ENCODE measurements around the gene SYNE3. TPM values are rescaled to one million over a fixed set of nuclear protein-coding genes. Genes with fewer than 3 reads are reported as not detected.

SYNE3 gene
- total and polyA plus RNA-seq, 9 of the 15 experiments (the other 6 are each of a cell fraction or from before 2014, with no cell fraction given) = 0.04 to 3.1 (median 0.55) TPM

DNA sequence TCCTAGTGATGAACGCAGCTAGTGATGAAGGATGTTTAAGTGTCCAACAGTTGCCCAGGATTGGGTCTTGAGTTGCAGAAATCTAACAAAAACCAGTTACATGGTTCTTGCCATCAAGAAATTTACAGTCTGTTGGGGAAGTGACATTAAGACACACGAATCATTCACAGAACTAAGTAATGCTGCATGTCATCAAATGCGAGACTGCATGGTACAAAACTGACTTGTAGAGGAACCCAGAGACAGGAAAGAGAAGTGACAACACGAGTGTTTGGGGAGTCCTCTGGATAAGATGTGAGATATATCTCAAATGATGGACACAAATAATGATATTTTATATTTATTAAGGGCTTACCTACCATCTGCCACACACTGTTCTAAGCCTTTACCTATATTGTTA, 6.1 kb upstream of the SYNE3 start:
- 56% methylated on average over 4 of the region's 4 CpGs for WGBS (ENCODE audit: insufficient coverage, low coverage, missing lambda C conversion rate)
- in situ Hi-C loops (cut with MboI) = no loop called here
- DNase-seq (ENCODE audit: extremely low read depth in 1 of 4, low spot score in 3 of 4) = no peak
- intact Hi-C loops (cut with micrococcal nuclease) = no loop called here
- Histone ChIP-seq H3K9me3 (replicated peaks; ENCODE audit: control insufficient read depth, insufficient read depth, low read depth, low read length) (no peaks in the 10 kb centered on the region), H3K9ac (ENCODE audit: insufficient read depth in 1 of 2, low read depth in 2 of 2, low read length in 2 of 2) (peak overlapping the region in 1 of 2 experiments; percentile 51; a peak in 1 of 4 replicates), H3K4me2 (ENCODE audit: insufficient read depth, low read length) (peak overlapping the region; percentile 74; the same call in 1 of the 2 replicates), H3K4me3 (no peak overlapping the region), H3K4me1 (replicated peaks in 1 of 2; ENCODE audit: control insufficient read depth in 2 of 2, insufficient read depth in 2 of 2, low read length in 2 of 2) (peaks cover 0 to 51% of the 10 kb centered on the region in 2 experiments; a peak in 3 of 5 replicates), H3K27ac (ENCODE audit: extremely low read depth, low read depth, low read length) (no peak overlapping the region; the same call in 2 of the 3 replicates), H4K20me1 (replicated peaks; ENCODE audit: control insufficient read depth, insufficient read depth, low read length) (no peaks in the 10 kb centered on the region), H3K36me3 (ENCODE audit: control insufficient read depth, insufficient read depth, low read length) (no peaks in the 10 kb centered on the region), H2AFZ (ENCODE audit: low read depth, low read length) (no peak overlapping the region), H3K79me2 (ENCODE audit: control insufficient read depth, insufficient read depth, low read length) (no peaks in the 10 kb centered on the region), H3K9me1 (ENCODE audit: control insufficient read depth, insufficient read depth, low read length) (no peaks in the 10 kb centered on the region), H3K27me3 (ENCODE audit: control insufficient read depth in 2 of 2, insufficient read depth in 2 of 2, low read length in 2 of 2) (no peaks in the 10 kb centered on the region)
- BruUV-seq (replicated peaks) = no TSS peak
- ATAC-seq = no peak
- CTCF ChIA-PET (ENCODE audit: low intra/inter-chr PET ratio) = no interaction called here
- FAIRE-seq = no peak
- TF ChIP-seq ARNT (IDR thresholded peaks at IDR 0.05) = no peak
- POLR2A ChIA-PET = interaction anchor here (1.0 to 2.2 kb wide), 5 partner anchors 9 to 54 kb away, joined by 3 to 11 read pairs (median 3); partner anchors contain the start of gene GLRX5

DNA sequence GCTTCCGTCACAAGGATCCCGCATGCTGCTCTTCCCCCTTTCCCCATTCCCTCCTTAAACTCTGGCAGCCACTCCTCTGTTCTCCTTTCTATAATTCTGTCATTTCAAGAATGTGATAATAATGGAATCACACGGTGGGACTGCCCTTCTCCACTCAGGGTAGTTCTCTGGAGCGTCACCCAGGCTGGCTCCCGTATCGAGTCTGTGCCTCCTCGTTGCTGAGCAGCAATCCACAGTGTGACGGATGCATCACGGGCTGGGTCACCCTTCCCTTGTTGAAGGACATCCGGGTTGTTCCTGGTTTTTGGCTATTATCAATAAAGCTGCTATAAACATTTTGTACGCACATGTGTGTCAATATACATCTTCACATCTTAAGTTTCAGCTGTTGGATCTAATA, 5.7 kb upstream of the SYNE3 start:
- H4K20me1 ChIP-seq (replicated peaks; ENCODE audit: control insufficient read depth, insufficient read depth, low read length) = no peaks in the 10 kb centered on the region
- ATAC-seq (no peak), FAIRE-seq (no peak), DNase-seq (ENCODE audit: extremely low read depth in 1 of 4, low spot score in 3 of 4) (no peak)
- H3K9me3 ChIP-seq (replicated peaks; ENCODE audit: control insufficient read depth, insufficient read depth, low read depth, low read length) = no peaks in the 10 kb centered on the region
- no peaks in the 10 kb centered on the region for H3K36me3 ChIP-seq (ENCODE audit: control insufficient read depth, insufficient read depth, low read length)
- H2AFZ ChIP-seq (ENCODE audit: low read depth, low read length) = no peak overlapping the region
- no peak overlapping the region for H3K9ac ChIP-seq (ENCODE audit: insufficient read depth in 1 of 2, low read depth in 2 of 2, low read length in 2 of 2)
- TF ChIP-seq TCFL5 (CRISPR knock-in tag; conservative IDR thresholded peaks at IDR 0.05) (no peak), ZNF717 (CRISPR knock-in tag; IDR thresholded peaks at IDR 0.05) (no peak), RNF2 (IDR thresholded peaks at IDR 0.05) (no peak)
- H3K4me2 ChIP-seq (ENCODE audit: insufficient read depth, low read length) = no peak overlapping the region
- no peaks in the 10 kb centered on the region for H3K9me1 ChIP-seq (ENCODE audit: control insufficient read depth, insufficient read depth, low read length)
- H3K27ac ChIP-seq (ENCODE audit: extremely low read depth, low read depth, low read length) = no peak overlapping the region
- 69% methylated on average over 10 of the region's 11 CpGs for WGBS (ENCODE audit: insufficient coverage, low coverage, missing lambda C conversion rate)
- in situ Hi-C loops (cut with MboI) = no loop called here
- no peaks in the 10 kb centered on the region for H3K79me2 ChIP-seq (ENCODE audit: control insufficient read depth, insufficient read depth, low read length)
- no peak overlapping the region for H3K4me3 ChIP-seq
- H3K4me1 ChIP-seq (replicated peaks in 1 of 2; ENCODE audit: control insufficient read depth in 2 of 2, insufficient read depth in 2 of 2, low read length in 2 of 2) = peaks cover 3 to 54% of the 10 kb centered on the region in 2 experiments
- no TSS peak for BruUV-seq (replicated peaks)
- POLR2A ChIA-PET = interaction anchor here (0.5 to 2.2 kb wide), 4 partner anchors 9 to 106 kb away, joined by 3 to 8 read pairs (median 3); no protein-coding TSS in a partner anchor
- CTCF ChIA-PET (ENCODE audit: low intra/inter-chr PET ratio) = no interaction called here
- intact Hi-C loops (cut with micrococcal nuclease) = no loop called here
- no peaks in the 10 kb centered on the region for H3K27me3 ChIP-seq (ENCODE audit: control insufficient read depth in 2 of 2, insufficient read depth in 2 of 2, low read length in 2 of 2)
